Uterus (tissue), 2 donors: Measurements from ENCODE around the gene CRY2.

Source experiments
- CTCF ChIP-seq, 4 experiments: fragments of 200-600 bp in 2 of 4; fragments of 450-650 bp in 2 of 4; sonication (generic) in 2 of 4; IDR thresholded peaks; one replicate each; pipeline ENCODE4 v1.5.1; 2016 to 2019; ENCODE audit warnings: antibody characterized with exemption in 4 of 4, mild to moderate bottlenecking in 2 of 4, moderate library complexity in 1 of 4
- POLR2A ChIP-seq, 2 donors: fragments of 450-650 bp; IDR thresholded peaks; one replicate each; pipeline ENCODE4 v1.6.1; 2016; ENCODE audit warnings: antibody characterized with exemption in 2 of 2, mild to moderate bottlenecking in 1 of 2, moderate library complexity in 1 of 2

- no peak for TF ChIP-seq CTCF (IDR thresholded peaks at IDR 0.05)
- TF ChIP-seq POLR2A (IDR thresholded peaks at IDR 0.05), result no peak
These were observed 36.7 kb upstream of the CRY2 start for GRCh38 chr11:45810431-45811108.
